ENCODE measurements around the gene PIK3AP1. TPM values are rescaled to one million over a fixed set of nuclear protein-coding genes. Genes with fewer than 3 reads are reported as not detected.
A peak's percentile ranks its signal among the peaks of the same experiment; 100 is the strongest.

Gene PIK3AP1
- total RNA-seq, 1 experiment from 2014 or later = 131 TPM

- Histone ChIP-seq H3K9me2 (replicated peaks; ENCODE audit: insufficient read depth, low read length) (no peaks in the 10 kb centered on the region), H3K27me3 (ENCODE audit: low read length) (no peaks in the 10 kb centered on the region), H3K27ac (ENCODE audit: low read length) (peak overlapping the region; percentile 74), H3K4me2 (ENCODE audit: low read depth, low read length, poor library complexity, severe bottlenecking) (peak overlapping the region; percentile 19), H2AFZ (ENCODE audit: low read length) (no peak overlapping the region), H3K79me2 (ENCODE audit: low read length) (peaks cover 80% of the 10 kb centered on the region), H3K9me3 (ENCODE audit: low read length) (no peaks in the 10 kb centered on the region), H3K9ac (ENCODE audit: low read length) (no peak overlapping the region), H4K20me1 (ENCODE audit: insufficient read depth, low read depth, low read length) (peaks cover under 1% of the 10 kb centered on the region; the same call in 1 of the 2 replicates), H3K36me3 (ENCODE audit: insufficient read depth, low read length) (peaks cover 7% of the 10 kb centered on the region), H3K4me1 (ENCODE audit: low read length) (peaks cover 86% of the 10 kb centered on the region), H3K4me3 (ENCODE audit: low read length) (no peak overlapping the region)
- DNase-seq = no peak
Observed at GRCh38 chr10:96708996-96709395, 11.3 kb downstream of the PIK3AP1 start.

DNA sequence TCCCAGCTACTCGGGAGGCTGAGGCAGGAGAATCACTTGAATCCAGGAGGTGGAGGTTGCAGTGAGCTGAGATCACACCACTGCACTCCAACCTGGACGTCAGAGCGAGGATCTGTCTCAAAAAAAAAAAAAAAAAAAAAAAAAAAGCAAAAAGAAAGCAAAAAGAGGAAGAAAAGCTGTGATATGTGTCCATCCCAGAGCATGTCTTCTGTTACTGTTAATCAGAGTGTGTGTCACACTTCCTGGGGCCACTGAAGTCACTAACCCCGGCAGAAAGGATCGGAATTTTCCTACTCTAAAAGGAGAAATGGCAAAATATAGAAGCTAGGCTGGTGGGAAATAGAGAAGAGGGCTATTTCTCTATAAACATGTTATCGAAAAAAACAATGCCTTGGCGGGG lies 11.9 kb downstream of the PIK3AP1 start:
- H3K4me3 ChIP-seq (ENCODE audit: low read length) = no peak overlapping the region
- no peaks in the 10 kb centered on the region for H3K27me3 ChIP-seq (ENCODE audit: low read length)
- peak; percentile 65 for DNase-seq
- no peaks in the 10 kb centered on the region for H3K9me3 ChIP-seq (ENCODE audit: low read length)
- H3K4me1 ChIP-seq (ENCODE audit: low read length) = peaks cover 87% of the 10 kb centered on the region
- H3K27ac ChIP-seq (ENCODE audit: low read length) = peak overlapping the region; percentile 74
- no peak overlapping the region for H2AFZ ChIP-seq (ENCODE audit: low read length)
- H4K20me1 ChIP-seq (ENCODE audit: insufficient read depth, low read depth, low read length) = no peaks in the 10 kb centered on the region
- no peak overlapping the region for H3K9ac ChIP-seq (ENCODE audit: low read length)
- no peaks in the 10 kb centered on the region for H3K9me2 ChIP-seq (replicated peaks; ENCODE audit: insufficient read depth, low read length)
- peak overlapping the region; percentile 19 for H3K4me2 ChIP-seq (ENCODE audit: low read depth, low read length, poor library complexity, severe bottlenecking)
- peaks cover 7% of the 10 kb centered on the region for H3K36me3 ChIP-seq (ENCODE audit: insufficient read depth, low read length)
- peaks cover 74% of the 10 kb centered on the region for H3K79me2 ChIP-seq (ENCODE audit: low read length)

GRCh38 chr10:96706331-96706853 lies 13.9 kb downstream of the PIK3AP1 start:
- H3K9me2 ChIP-seq (replicated peaks; ENCODE audit: insufficient read depth, low read length) = no peaks in the 10 kb centered on the region
- H3K27ac ChIP-seq (ENCODE audit: low read length) = peak overlapping the region; percentile 100
- no peak overlapping the region for H2AFZ ChIP-seq (ENCODE audit: low read length)
- peaks cover 94% of the 10 kb centered on the region for H3K4me1 ChIP-seq (ENCODE audit: low read length)
- no peak overlapping the region for H3K4me3 ChIP-seq (ENCODE audit: low read length)
- H3K79me2 ChIP-seq (ENCODE audit: low read length) = peaks cover 66% of the 10 kb centered on the region
- no peaks in the 10 kb centered on the region for H3K9me3 ChIP-seq (ENCODE audit: low read length)
- H3K27me3 ChIP-seq (ENCODE audit: low read length) = no peaks in the 10 kb centered on the region
- peak overlapping the region; percentile 47 for H3K4me2 ChIP-seq (ENCODE audit: low read depth, low read length, poor library complexity, severe bottlenecking)
- no peaks in the 10 kb centered on the region for H4K20me1 ChIP-seq (ENCODE audit: insufficient read depth, low read depth, low read length)
- H3K9ac ChIP-seq (ENCODE audit: low read length) = peak overlapping the region; percentile 35
- DNase-seq = no peak
- H3K36me3 ChIP-seq (ENCODE audit: insufficient read depth, low read length) = peaks cover 7% of the 10 kb centered on the region

- H3K36me3 ChIP-seq (ENCODE audit: insufficient read depth, low read length) = peaks cover 7% of the 10 kb centered on the region
- H3K9me2 ChIP-seq (replicated peaks; ENCODE audit: insufficient read depth, low read length) = no peaks in the 10 kb centered on the region
- peaks cover 89% of the 10 kb centered on the region for H3K4me1 ChIP-seq (ENCODE audit: low read length)
- no peak overlapping the region for H3K4me3 ChIP-seq (ENCODE audit: low read length)
- no peaks in the 10 kb centered on the region for H3K9me3 ChIP-seq (ENCODE audit: low read length)
- H3K9ac ChIP-seq (ENCODE audit: low read length) = no peak overlapping the region
- DNase-seq = no peak
- H3K27ac ChIP-seq (ENCODE audit: low read length) = peak overlapping the region; percentile 100
- H2AFZ ChIP-seq (ENCODE audit: low read length) = no peak overlapping the region
- peak overlapping the region; percentile 87 for H3K4me2 ChIP-seq (ENCODE audit: low read depth, low read length, poor library complexity, severe bottlenecking)
- H3K27me3 ChIP-seq (ENCODE audit: low read length) = no peaks in the 10 kb centered on the region
- no peaks in the 10 kb centered on the region for H4K20me1 ChIP-seq (ENCODE audit: insufficient read depth, low read depth, low read length)
- H3K79me2 ChIP-seq (ENCODE audit: low read length) = peaks cover 63% of the 10 kb centered on the region
Observed at GRCh38 chr10:96705134-96705533, 15.2 kb downstream of the PIK3AP1 start.

- no peak for DNase-seq
- H3K27ac ChIP-seq (ENCODE audit: low read length) = peak overlapping the region; percentile 100
- no peaks in the 10 kb centered on the region for H3K9me3 ChIP-seq (ENCODE audit: low read length)
- H3K27me3 ChIP-seq (ENCODE audit: low read length) = no peaks in the 10 kb centered on the region
- H3K9ac ChIP-seq (ENCODE audit: low read length) = no peak overlapping the region
- H3K4me1 ChIP-seq (ENCODE audit: low read length) = peaks cover 91% of the 10 kb centered on the region
- no peaks in the 10 kb centered on the region for H3K9me2 ChIP-seq (replicated peaks; ENCODE audit: insufficient read depth, low read length)
- peaks cover 7% of the 10 kb centered on the region for H3K36me3 ChIP-seq (ENCODE audit: insufficient read depth, low read length)
- no peak overlapping the region for H2AFZ ChIP-seq (ENCODE audit: low read length)
- H3K4me3 ChIP-seq (ENCODE audit: low read length) = no peak overlapping the region
- H3K79me2 ChIP-seq (ENCODE audit: low read length) = peaks cover 65% of the 10 kb centered on the region
- peak overlapping the region; percentile 87 for H3K4me2 ChIP-seq (ENCODE audit: low read depth, low read length, poor library complexity, severe bottlenecking)
- H4K20me1 ChIP-seq (ENCODE audit: insufficient read depth, low read depth, low read length) = no peaks in the 10 kb centered on the region
Observed at GRCh38 chr10:96704563-96704962, 15.8 kb downstream of the PIK3AP1 start.

DNA sequence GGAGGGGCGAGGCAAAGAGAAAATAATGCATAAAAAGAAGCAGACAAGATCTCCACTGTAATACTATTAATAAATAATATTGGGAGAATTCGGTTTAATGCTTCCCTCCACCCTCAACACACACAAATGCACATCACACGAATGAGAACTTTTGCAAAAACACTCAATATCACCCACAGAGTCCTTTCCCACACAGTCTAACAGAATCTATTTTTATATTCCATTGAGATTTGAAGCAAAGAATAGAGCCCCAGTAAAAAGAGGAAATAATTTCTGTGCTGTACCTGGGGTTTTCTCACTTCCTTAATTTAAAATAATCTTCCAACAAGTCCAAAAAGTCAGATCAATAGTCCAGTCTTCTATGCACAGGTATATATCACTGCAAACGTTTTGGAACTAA lies 17.0 kb downstream of the PIK3AP1 start:
- peak overlapping the region; percentile 66 for H3K9ac ChIP-seq (ENCODE audit: low read length)

DNA sequence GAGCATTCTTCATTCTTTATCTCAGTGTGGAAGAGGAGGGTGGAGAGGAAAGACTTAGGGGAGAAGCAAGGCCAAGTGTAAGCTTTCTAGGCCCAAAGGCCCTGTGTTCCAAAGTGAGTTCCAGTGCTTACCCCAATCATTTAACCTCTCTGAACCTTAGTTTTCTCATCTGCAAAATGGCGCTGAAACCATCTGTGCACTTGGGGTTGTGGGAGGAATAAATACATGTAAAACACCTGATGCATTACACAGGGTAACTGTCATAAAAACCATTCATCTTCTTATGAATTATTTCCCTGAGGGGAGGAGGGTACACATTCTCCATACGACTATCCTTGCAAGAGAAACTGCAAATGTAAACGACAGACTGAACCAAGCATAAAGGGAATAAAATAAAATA lies 19.0 kb downstream of the PIK3AP1 start:
- H3K4me3 ChIP-seq (ENCODE audit: low read length) = peak overlapping the region; percentile 72

More for the DNA sequence above, 17.0 kb downstream of the PIK3AP1 start:
- Histone ChIP-seq H3K36me3 (ENCODE audit: insufficient read depth, low read length) (peaks cover 7% of the 10 kb centered on the region), H3K9me3 (ENCODE audit: low read length) (no peaks in the 10 kb centered on the region), H3K9me2 (replicated peaks; ENCODE audit: insufficient read depth, low read length) (no peaks in the 10 kb centered on the region), H2AFZ (ENCODE audit: low read length) (no peak overlapping the region), H3K4me1 (ENCODE audit: low read length) (peaks cover 85% of the 10 kb centered on the region), H4K20me1 (ENCODE audit: insufficient read depth, low read depth, low read length) (no peaks in the 10 kb centered on the region), H3K27ac (ENCODE audit: low read length) (peak overlapping the region; percentile 100), H3K4me2 (ENCODE audit: low read depth, low read length, poor library complexity, severe bottlenecking) (peak overlapping the region; percentile 87), H3K79me2 (ENCODE audit: low read length) (peaks cover 65% of the 10 kb centered on the region), H3K4me3 (ENCODE audit: low read length) (peak overlapping the region; percentile 59), H3K27me3 (ENCODE audit: low read length) (no peaks in the 10 kb centered on the region)
- peak; percentile 69 for DNase-seq

DNA sequence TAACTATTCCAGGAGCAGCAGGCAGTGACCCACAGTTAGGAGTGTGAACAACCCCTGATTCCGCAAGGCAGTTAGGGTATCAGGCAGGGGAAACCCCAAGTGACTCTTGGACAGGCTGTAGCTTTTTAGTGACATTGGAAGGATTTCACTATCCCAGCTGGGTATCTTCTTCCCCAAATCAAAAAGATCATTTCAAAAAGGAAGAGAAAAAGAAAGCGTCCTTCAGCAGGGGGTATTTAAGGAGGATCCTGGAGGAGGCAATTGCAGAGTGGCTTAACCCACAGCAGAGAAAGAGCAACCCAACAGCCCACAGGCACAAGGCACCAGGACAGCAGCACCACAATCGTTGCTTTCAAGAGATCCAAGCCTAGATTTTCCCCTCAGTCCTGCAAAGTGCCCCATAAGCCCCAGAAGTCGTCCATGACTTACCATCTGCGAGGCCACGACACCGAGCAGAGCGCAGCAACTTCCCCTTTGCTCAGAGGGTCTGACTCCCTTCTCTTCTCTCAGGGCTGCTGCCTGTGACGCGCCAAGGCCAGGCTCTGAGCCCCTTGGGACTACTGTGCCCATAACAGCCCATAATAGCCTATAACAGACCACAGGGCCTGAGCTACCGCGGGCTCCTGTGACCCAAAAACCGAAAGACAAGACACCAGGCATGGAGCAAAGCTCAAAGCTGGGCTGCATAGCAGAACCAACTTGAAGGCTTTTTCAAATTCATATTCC lies 19.8 kb downstream of the PIK3AP1 start:
- Histone ChIP-seq H3K36me3 (ENCODE audit: insufficient read depth, low read length) (no peaks in the 10 kb centered on the region; the same call in 1 of the 2 replicates), H4K20me1 (ENCODE audit: insufficient read depth, low read depth, low read length) (no peaks in the 10 kb centered on the region; the same call in 1 of the 2 replicates), H3K79me2 (ENCODE audit: low read length) (peaks cover 73% of the 10 kb centered on the region), H3K9me3 (ENCODE audit: low read length) (no peaks in the 10 kb centered on the region), H2AFZ (ENCODE audit: low read length) (no peak overlapping the region), H3K4me2 (ENCODE audit: low read depth, low read length, poor library complexity, severe bottlenecking) (peak overlapping the region; percentile 87), H3K4me1 (ENCODE audit: low read length) (peaks cover 88% of the 10 kb centered on the region), H3K27me3 (ENCODE audit: low read length) (no peaks in the 10 kb centered on the region), H3K9me2 (replicated peaks; ENCODE audit: insufficient read depth, low read length) (no peaks in the 10 kb centered on the region), H3K27ac (ENCODE audit: low read length) (peak overlapping the region; percentile 100), H3K4me3 (ENCODE audit: low read length) (peak overlapping the region; percentile 72), H3K9ac (ENCODE audit: low read length) (peak overlapping the region; percentile 91)
- peak; percentile 94 for DNase-seq

More for the DNA sequence above, 19.0 kb downstream of the PIK3AP1 start:
- H4K20me1 ChIP-seq (ENCODE audit: insufficient read depth, low read depth, low read length) = no peaks in the 10 kb centered on the region; the same call in 1 of the 2 replicates
- H3K27me3 ChIP-seq (ENCODE audit: low read length) = no peaks in the 10 kb centered on the region
- H3K9me2 ChIP-seq (replicated peaks; ENCODE audit: insufficient read depth, low read length) = no peaks in the 10 kb centered on the region
- H2AFZ ChIP-seq (ENCODE audit: low read length) = no peak overlapping the region
- no peaks in the 10 kb centered on the region; the same call in 1 of the 2 replicates for H3K36me3 ChIP-seq (ENCODE audit: insufficient read depth, low read length)
- H3K9me3 ChIP-seq (ENCODE audit: low read length) = no peaks in the 10 kb centered on the region
- H3K4me1 ChIP-seq (ENCODE audit: low read length) = peaks cover 87% of the 10 kb centered on the region
- H3K27ac ChIP-seq (ENCODE audit: low read length) = peak overlapping the region; percentile 100
- peak; percentile 81 for DNase-seq
- peaks cover 68% of the 10 kb centered on the region for H3K79me2 ChIP-seq (ENCODE audit: low read length)
- peak overlapping the region; percentile 87 for H3K4me2 ChIP-seq (ENCODE audit: low read depth, low read length, poor library complexity, severe bottlenecking)
- peak overlapping the region; percentile 69 for H3K9ac ChIP-seq (ENCODE audit: low read length)
